GM19463 (cell line): Measurements from ENCODE around the gene ARIH1.

Source experiments
- ATAC-seq: cut with Tn5 transposase; IDR thresholded peaks from one replicate; pipeline ENCODE4 v1.9.1; 2021; ENCODE audit warnings: mild to moderate bottlenecking, moderate library complexity; ENCODE audit not compliant: unreplicated experiment

The ARIH1 gene

DNA sequence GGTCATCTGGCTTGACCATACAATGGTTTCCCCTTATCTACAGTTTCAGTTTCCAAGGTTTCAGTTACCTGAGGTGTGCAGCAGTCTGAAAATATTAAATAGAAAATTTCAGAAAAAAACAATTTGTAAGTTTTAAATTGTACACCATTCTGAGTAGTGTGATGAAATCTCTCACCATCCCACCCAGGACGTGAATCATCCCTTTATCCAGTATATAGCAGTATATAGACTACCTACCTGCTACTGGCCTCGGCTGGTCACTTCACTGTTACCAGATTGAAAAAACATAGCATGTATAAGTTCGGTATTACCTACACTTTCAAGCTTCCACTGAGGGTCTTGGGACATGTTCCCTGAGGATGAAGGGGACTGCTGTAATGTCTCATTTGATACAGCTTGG lies 12.0 kb downstream of the ARIH1 start:
- no peak for ATAC-seq

DNA sequence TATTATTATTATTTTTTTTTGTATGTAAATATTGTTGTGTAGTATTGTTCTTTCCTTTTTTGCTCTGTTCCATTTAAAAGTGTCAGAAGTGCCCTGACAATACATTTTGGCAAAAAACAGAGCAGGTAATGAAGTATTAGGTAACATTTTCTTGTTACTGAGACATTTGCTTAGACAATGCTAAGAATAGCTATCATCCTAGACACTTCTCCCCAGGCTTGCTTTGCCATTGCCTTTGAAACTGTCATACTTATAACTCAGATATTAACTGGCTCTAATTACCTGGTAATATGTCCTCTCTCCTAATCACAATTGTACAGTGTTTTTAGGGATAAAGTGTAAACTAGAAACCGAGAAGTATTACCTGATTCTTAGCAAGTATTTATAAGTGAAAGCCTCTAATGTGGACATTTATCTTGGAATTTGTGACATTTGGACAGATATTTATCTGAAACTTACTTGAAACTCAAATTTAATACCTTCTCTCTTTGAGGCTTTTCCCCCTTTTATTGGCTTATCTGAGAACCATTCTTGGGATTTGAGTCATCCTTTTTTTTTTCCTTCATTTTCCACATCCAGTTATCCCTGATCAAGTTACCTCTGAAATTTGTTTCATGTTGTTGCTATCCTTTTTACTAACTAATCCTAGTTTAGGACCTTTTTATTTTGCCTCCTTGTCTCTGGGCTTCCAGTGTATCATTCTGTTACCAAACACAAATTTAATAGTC lies 13.1 kb downstream of the ARIH1 start:
- ATAC-seq, result no peak

DNA sequence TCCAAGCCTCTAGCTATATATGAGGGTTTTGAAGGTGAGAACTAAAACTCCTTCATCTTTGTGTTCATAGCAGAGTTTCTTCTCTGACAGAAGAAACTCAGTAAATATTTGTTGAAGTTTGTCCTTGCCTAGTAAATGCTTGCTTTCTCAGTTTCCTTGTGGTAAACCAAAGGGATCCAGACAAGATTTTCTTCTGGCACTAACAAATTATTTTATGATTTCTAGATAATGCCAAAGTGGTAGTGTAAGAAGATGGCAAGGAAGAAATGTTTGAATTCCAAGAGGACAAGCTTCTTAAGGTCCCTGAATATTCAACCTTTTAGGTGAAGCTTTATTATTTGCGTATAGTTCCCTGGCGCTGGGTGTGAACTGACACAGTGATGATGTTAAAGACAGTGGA lies 14.4 kb downstream of the ARIH1 start:
- ATAC-seq, result no peak

DNA sequence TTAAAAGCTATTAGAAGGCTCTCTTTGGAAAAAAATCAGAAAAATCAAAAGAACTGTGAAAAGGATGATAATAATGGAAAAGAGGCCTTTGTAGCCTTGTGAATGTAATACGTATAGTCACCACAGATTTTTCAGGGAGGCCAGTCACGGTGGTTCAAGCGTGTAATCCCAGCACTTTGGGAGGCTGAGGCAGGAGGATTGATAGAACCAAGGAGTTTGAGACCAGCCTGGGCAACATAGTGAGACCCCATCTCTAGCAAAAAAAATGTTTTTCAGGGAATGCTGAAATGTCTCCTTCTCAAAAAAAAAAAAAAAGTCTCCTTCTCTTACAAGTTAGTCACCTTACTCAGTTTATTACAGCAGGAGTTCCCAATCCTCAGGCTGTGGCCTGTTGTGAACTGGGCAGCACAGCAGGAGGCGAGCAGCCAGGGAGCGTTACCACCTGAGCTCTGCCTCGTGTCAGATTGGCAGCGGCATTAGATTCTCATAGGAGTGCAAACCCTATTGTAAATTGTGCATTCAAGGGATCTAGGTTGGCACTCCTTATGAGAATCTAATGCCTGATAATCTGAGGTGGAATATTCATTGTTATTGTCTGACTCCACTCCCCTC lies 15.9 kb downstream of the ARIH1 start:
- no peak for ATAC-seq

DNA sequence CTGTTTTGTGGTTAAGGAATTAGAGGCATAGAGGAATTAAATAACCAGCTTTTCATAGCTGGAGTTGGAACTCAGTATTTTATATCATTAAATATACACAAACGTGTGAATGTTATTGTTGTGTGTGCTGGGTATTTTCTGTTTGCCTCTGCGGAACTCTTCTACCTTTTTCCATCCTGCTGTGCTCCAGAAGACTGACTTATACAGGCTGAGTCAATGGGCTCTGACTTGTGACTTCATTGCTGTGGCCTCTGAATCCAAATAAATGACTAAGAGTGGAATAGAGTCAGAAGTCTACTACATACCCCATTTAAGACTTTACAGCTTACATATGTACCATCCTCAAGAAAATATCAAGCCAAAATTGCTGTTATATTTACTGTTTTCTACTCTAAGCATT lies 17.6 kb downstream of the ARIH1 start:
- no peak for ATAC-seq

DNA sequence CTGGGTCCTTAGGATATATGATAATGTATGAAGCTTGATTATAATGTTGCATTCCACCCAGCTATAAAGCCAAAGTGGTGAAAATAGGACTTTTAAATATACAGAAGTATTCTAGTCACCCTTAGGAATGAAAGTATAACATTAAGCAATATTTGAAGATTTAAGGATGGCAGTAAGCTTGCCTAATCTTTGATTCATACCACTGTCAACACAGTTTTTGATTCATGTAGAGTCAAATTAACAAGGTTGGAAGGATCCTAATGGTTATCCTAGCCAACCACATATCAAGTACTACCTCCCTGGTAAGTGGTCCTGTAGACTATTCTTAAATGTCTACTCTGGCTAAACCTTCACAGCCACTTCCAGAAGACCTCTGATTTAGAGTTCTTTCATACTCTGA lies 18.6 kb downstream of the ARIH1 start:
- ATAC-seq, result no peak

DNA sequence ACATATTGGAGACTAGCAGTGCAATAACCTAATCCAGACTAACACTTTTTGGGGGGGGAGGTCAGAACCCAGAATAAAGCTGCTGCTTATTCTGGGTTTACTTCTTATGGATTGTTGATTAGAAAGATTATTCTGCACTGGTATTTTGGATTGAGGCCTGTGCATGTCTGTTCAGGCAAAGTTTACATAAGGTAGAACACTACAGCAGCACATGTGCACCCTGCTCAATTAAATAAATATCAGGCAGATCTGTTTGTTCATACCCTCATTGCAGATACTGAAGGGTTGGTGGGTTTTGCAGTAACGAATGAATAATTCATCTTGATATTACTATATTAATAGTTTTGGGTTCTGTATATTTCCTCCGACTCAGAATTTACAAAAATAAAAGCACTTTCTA lies 19.1 kb downstream of the ARIH1 start:
- no peak for ATAC-seq

DNA sequence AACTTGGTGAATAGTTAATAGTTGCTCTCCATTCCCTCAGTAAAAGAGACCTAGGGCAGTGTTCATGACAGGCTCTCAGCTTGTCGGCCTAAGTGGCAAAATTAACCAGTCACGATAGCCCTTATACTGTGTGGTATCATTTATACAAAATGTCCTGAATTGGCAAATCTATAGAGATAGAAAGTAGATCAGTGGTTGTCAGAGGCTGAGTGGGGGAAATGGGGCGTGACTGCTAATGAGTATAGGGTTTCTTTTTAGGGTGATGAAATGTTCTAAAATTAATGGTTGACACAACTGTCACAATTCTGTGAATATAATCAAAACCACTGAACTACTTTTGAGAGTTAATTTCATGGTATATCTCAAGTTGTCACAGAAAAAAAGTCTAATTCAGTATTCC lies 20.9 kb downstream of the ARIH1 start:
- no peak for ATAC-seq

DNA sequence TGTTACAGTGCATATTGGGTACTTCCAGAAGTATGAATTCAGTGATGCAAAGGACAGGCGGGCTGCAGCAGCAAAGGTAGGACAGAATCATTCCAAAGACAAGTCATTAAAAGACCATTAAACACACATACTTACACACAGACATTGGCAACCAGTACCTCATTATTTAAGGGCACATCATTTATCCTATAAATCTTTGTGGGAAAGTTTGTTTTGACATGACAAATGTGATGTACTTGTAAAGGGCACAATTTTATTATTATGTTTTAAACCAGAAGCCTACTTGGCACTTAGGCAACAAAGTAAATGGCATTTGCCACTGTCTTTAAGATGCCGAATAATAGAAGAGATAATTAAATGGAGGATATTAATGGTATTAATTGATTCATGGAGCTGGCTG lies 22.7 kb downstream of the ARIH1 start:
- ATAC-seq, result no peak

DNA sequence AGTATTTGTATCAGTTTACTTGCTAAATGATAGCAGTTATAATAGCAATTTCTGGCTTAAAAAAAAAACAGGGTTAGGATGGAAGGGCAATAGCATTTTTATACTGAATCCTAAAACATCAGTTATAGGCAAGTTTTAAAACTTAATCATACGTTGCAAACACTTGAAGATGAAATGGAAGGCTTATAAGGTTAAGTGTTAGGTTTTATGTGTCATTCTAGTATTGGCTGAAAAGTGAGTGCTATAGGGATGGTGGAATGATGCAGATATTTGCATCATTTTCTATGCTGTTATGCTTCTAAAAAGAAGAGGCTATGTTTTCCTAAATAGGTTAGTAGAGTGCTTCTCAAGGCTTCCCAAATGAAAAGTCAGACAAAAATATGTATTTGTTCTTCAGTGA lies 23.3 kb downstream of the ARIH1 start:
- ATAC-seq, result no peak

DNA sequence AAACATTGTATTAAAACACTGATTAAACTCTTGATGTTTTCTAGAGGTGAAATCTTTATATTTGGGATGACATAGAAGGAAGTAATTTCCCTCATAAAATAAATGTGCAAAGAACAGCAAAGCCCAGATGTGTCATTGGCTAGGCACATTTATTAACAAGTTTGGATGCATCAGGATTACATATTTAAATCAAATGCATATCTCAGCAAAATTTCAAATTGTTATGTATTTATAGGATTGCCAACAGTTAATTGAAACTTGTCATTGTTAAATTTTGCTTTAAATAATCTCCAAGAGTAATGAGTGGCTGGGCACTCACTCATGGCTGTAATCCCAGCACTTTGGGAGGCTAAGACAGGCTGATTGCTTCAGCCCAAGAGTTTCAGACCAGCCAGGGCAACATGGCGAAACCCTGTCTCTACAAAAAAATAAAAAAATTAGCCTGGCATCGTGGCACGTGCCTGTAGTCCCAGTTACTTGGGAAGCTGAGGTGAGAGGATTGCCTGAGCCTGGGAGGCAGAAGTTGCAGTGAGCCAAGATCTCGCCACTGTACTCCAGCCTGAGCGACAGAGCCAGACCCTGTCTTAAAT lies 28.2 kb downstream of the ARIH1 start:
- ATAC-seq, result no peak

DNA sequence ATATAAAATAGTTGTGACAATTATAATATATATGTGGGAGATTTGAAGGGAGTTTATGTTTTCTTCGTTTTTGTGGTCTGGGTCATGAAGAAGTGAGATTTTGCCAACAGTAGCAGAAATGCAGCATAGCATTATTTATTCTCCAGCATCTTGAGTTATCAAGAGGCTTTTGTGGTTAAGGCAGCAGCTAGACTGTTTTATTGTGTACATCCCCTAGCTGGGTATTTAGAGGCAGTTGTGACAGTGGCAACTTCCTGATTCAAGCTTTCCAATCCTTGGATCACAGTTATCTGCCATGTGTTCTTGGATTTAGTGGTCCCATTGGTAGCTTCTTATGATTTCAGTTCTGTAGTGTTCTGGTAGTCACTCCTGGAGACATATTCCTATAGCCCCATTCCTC lies 29.0 kb downstream of the ARIH1 start:
- ATAC-seq, result no peak

DNA sequence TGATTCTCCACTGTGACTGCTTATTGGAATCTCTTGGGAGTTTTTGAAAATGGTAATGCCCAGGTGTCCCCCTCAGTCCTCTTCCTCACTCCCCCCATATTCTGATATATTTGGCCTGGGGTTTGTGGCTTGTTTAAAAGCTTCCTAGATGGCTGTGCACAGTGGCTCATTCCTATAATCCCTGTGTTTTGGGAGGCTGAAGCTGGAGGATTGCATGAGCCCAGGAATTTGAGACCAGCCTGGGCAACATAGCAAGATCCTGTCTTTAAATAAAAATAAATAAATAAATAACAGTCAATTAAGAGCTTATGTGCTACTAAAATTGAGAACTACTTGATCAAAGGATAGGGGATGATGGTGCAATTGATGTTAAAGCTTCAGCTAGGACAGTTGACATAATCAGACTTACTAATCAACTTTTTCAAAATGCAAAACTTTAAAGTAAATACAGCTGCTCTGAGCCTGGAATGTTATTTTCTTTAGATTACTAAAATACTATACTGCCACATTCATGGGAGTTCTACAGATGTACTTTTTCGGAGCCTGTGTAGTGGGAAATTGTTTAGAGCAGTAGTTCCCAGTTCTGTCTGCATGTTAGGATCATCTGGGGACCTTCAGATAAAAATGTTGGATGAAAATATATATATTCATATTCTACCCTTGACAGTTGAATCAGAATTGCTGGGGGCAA lies 33.4 kb downstream of the ARIH1 start:
- ATAC-seq, result no peak

DNA sequence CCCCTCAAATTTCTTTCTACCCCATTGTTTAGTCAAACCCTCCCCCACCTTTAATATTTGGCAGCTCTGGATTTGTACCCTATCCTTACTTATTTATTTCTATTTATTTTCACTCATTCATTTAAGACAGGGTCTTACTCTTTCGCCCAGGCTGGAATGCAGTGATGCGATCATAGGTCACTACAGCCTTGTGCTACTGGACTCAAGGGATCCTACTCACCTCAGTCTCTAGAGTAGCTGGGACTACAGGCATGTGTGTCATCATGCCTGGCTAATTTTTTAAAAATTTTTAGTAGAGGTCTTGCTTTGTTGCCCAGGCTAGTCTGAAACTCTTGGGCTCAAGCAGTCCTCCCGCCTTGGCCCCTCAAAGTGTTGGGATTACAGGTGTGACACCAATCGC lies 35.4 kb downstream of the ARIH1 start:
- ATAC-seq, result no peak

DNA sequence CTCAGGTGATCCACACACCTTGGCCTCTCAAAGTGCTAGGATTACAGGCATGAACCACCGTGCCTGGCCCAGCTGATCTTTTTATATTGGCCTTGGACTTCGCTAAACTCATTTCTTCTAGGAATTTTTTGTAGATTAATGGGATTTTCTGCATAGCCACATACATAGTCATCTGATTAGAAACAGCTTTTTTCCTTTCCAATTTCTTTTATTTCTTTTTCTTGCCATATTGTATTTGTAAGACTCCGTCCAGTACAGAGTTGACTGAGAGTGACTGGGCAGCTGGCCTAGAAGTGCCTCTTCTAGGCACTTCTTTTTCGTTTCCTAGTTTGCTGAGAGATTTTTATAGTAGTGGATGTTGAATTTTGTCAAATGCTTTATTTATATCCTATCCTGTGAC lies 37.4 kb downstream of the ARIH1 start:
- ATAC-seq, result no peak

DNA sequence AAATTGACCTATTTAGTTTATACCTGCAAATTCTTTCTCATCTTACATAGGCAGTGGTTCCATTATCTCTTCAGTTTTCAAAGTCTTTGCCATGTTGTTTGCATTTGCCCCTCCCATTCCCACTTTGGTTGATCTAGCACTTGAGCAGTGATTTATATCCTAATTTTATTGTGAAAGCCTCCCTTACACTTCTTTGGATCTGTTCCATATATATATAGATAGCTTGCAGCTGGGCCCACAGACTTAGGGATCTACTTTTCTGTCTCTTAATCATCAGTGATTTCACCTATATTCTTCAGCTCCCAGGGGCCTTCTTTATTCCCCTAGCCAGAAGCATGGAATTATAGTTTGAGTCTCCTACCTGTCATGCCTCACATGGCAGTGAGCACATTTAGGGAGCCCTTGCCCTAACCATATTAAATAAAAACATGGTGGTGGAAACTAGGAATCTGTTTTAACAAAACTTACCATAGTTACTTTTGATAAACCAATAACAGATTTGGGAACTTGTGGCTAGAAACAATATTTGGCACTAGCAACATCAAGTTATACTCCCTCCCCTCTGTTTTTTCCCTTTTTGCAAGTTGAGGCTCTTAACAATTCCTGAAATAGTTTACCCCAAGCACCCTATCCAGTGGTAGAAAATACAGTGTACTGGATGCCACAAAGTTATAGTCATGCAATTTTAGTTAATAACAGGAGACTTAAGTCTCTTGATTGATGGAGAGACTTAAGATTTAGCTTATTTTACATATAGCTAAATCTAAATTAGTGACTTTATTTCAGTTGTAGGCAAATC lies 41.7 kb downstream of the ARIH1 start:
- no peak for ATAC-seq

DNA sequence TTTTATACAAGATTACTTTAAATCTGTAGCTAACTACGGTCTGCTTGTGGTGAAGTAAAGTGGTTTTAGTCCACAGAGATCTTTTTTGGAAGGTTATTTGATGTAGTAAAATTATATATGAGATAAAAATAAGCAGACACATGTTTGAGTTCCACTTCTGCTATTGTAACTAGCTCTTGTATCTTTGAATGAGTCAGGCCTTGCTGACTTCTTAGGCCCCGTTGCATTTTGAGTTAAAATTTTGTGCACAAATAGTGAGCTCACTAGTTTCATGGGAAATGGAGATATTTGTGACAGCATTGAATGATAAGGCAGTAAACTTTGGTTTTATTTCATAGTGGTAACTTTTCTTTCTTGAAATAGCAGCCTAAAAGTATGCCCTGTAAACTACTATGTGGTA lies 42.6 kb downstream of the ARIH1 start:
- ATAC-seq, result no peak

DNA sequence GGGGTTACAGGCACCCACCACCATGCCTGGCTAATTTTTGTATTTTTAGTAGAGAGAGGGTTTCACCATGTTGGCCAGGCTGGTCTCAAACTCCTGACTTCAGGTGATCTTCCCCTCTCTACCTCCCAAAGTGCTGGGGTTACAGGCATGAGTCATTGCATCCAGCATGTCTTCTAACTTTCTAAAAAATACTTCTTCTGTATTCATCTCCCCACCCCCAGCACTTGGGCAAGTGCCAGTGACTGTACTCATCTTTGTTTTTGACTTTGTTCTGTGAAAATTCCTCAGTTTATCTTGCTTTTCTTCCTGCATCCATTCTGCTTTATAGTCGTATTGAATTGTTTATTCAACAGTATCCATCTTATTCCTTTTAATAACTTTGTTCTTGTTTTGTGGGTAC lies 47.6 kb downstream of the ARIH1 start:
- ATAC-seq, result no peak

DNA sequence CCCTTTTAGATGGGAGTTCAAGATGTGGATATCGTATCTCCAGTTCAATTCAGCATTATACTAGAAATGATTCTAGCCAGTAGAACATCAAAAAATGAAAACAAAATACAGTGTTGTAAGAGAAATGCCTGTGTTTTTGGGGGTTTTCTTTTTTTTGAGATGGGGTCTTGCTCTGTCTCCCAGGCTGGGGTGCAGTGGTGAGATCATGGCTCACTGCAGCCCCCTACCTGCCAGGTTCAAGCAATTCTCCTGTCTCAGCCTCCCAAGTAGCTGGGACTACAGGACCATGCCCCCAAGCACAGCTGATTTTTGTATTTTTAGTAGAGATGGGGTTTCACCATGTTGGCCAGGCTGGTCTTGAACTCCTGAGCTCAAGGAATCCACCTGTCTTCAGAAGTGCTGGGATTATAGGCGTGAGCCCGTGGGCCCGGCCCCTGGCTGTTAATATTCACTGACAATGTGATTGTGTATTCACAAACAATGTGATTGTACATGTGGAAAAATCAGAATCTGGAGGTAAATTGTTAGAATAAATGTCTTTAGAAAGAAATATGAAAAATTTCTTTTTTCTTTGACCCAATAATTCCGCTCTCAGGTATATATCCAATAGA lies 59.0 kb downstream of the ARIH1 start:
- ATAC-seq, result no peak

DNA sequence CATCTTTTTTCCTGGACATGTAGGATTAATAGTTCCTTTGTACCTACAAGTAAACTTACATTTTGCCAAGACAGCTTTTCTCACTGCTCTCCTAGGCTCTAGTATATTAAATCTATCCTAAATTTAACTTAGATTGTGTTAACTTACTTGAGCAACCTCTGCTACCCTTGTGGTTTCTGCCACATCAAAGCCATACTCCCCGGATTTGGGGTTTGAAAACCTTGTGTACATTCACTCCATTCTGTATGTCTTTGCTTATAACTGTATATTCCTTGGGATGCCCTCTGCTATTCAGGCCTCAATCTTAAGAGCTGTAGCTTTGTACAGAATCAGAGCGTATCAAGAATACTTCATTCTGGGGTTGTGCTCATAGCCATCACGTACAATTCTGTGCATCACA lies 60.4 kb downstream of the ARIH1 start:
- ATAC-seq, result no peak

DNA sequence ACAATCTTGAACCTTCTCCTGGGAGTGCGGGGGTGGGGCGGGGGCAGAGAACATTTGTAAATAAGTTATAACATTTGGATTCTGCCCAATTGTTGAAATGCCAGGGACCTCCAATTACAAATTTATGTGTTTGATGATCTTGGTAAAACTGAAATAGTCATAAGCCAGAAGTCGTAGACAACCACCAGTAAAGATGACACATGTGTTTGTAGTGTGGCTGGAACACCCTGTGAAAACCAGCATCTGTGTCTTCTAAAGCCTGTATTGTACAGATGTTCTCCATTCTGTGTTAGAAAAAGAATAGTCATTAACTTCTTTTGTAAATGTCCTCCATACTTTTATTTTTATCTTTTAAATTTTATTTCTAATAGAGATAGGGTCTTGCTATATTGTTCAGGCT lies 61.8 kb downstream of the ARIH1 start:
- no peak for ATAC-seq
